Neuronal stem cell (in vitro differentiated cells): Measurements from ENCODE around the gene ESPN.

ENCODE experiments used
- DNase-seq: peaks from one replicate; pipeline ENCODE4 v3.0.0-alpha.2; 2013; ENCODE audit warnings: low spot score
- H2AFZ ChIP-seq: one replicate; pipeline ENCODE4 v1.6.1; 2013; ENCODE audit warnings: mild to moderate bottlenecking, low read length, inconsistent platforms
- H2AK5ac ChIP-seq: 2 replicates; pipeline ENCODE4 v1.6.1; 2013; ENCODE audit warnings: low read depth, mild to moderate bottlenecking, inconsistent platforms, low read length, moderate library complexity, mixed read lengths
- H2BK120ac ChIP-seq: 2 replicates; pipeline ENCODE4 v1.6.1; 2013; ENCODE audit warnings: low read depth, mild to moderate bottlenecking, inconsistent platforms, low read length, moderate library complexity, mixed read lengths
- H2BK12ac ChIP-seq: one replicate; pipeline ENCODE4 v1.6.1; 2013; ENCODE audit warnings: low read length, inconsistent platforms
- H2BK15ac ChIP-seq: 2 replicates; pipeline ENCODE4 v1.6.1; 2013; ENCODE audit warnings: mild to moderate bottlenecking, low read length, inconsistent platforms, mixed read lengths
- H2BK5ac ChIP-seq: one replicate; pipeline ENCODE4 v1.6.1; 2013; ENCODE audit warnings: inconsistent platforms, mild to moderate bottlenecking, low read length, moderate library complexity
- H3K14ac ChIP-seq: one replicate; pipeline ENCODE4 v1.6.1; 2013; ENCODE audit warnings: low read length, inconsistent platforms
- H3K18ac ChIP-seq: 2 replicates; pipeline ENCODE4 v1.6.1; 2013; ENCODE audit warnings: low read length, inconsistent platforms
- H3K23ac ChIP-seq: 2 replicates; pipeline ENCODE4 v1.6.1; 2013; ENCODE audit warnings: low read depth, mild to moderate bottlenecking, mixed read lengths, low read length, inconsistent platforms; ENCODE audit not compliant: poor library complexity
- H3K27ac ChIP-seq: replicated peaks from 3 replicates; pipeline ENCODE4 v1.5.1; 2013; ENCODE audit warnings: low read length, inconsistent platforms
- H3K27me3 ChIP-seq, 3 experiments: 2 replicates each; pipeline ENCODE4 v1.6.1; 2013; ENCODE audit warnings: low read length in 3 of 3, mild to moderate bottlenecking in 2 of 3, inconsistent platforms in 1 of 3, low read depth in 1 of 3, mixed read lengths in 1 of 3, moderate library complexity in 1 of 3; ENCODE audit not compliant: control insufficient read depth in 3 of 3, insufficient read depth in 3 of 3
- H3K36me3 ChIP-seq, 2 donors: replicated peaks in 1 of 2; 2 replicates each; pipeline ENCODE4 v1.6.1; 2013; ENCODE audit warnings: low read length in 2 of 2; ENCODE audit not compliant: control insufficient read depth in 2 of 2, insufficient read depth in 2 of 2
- H3K4ac ChIP-seq: 2 replicates; pipeline ENCODE4 v1.6.1; 2013; ENCODE audit warnings: inconsistent platforms, mild to moderate bottlenecking, low read length, moderate library complexity
- H3K4me1 ChIP-seq, 2 donors: 1 replicate in 1 of 2; 2 replicates in 1 of 2; pipeline ENCODE4 v1.6.1; 2013; ENCODE audit warnings: low read length in 2 of 2, low read depth in 1 of 2; ENCODE audit not compliant: control insufficient read depth in 2 of 2, insufficient read depth in 1 of 2
- H3K4me2 ChIP-seq: one replicate; pipeline ENCODE4 v1.6.1; 2013; ENCODE audit warnings: mild to moderate bottlenecking, low read length, inconsistent platforms; ENCODE audit not compliant: insufficient read depth, poor library complexity, severe bottlenecking
- H3K4me3 ChIP-seq, 2 donors: 2 replicates each; pipeline ENCODE4 v1.5.1; 2013; ENCODE audit warnings: low read length in 2 of 2, mild to moderate bottlenecking in 2 of 2, inconsistent platforms in 1 of 2, moderate library complexity in 1 of 2
- H3K79me1 ChIP-seq: one replicate; pipeline ENCODE4 v1.6.1; 2013; ENCODE audit warnings: low read depth, mild to moderate bottlenecking, inconsistent platforms, low read length, moderate library complexity
- H3K9ac ChIP-seq: one replicate; pipeline ENCODE4 v1.6.1; 2013; ENCODE audit warnings: mild to moderate bottlenecking, low read depth, low read length, inconsistent platforms; ENCODE audit not compliant: poor library complexity
- H3K9me3 ChIP-seq, 2 donors: replicated peaks in 1 of 2; 2 replicates each; pipeline versions ENCODE3 to v1.6.1; 2013; ENCODE audit warnings: low read length in 2 of 2, mild to moderate bottlenecking in 2 of 2, inconsistent platforms in 1 of 2, low read depth in 1 of 2, mixed read lengths in 1 of 2, moderate library complexity in 1 of 2; ENCODE audit not compliant: control insufficient read depth in 2 of 2, insufficient read depth in 1 of 2
- H4K8ac ChIP-seq: one replicate; pipeline ENCODE4 v1.6.1; 2013; ENCODE audit warnings: low read depth, mild to moderate bottlenecking, inconsistent platforms, low read length, moderate library complexity
- H4K91ac ChIP-seq: one replicate; pipeline ENCODE4 v1.6.1; 2013; ENCODE audit warnings: low read length, low read depth, mild to moderate bottlenecking, inconsistent platforms; ENCODE audit not compliant: poor library complexity
- WGBS, 2 donors: extraction: QIAGEN DNeasy Blood & Tissue Kit; methylation state at CpG; one replicate each; pipeline ENCODE4 v1.1.7; 2013; ENCODE audit warnings: missing lambda C conversion rate in 2 of 2, mixed read lengths in 1 of 2; ENCODE audit not compliant: insufficient read length in 2 of 2, insufficient replicate concordance in 1 of 2; ENCODE audit errors: extremely low coverage in 2 of 2; 5-methylcytosine and 5-hydroxymethylcytosine counted together

ESPN gene

GRCh38 chr1:6504887-6505286 is 80.3 kb downstream of the ESPN start:
- Histone ChIP-seq H3K4me2 (no peak overlapping the region), H3K36me3 (no peaks in the 10 kb centered on the region), H2BK5ac (peak overlapping the region; percentile 82), H4K91ac (no peak overlapping the region), H3K4me1 (peaks cover 0 to 28% of the 10 kb centered on the region in 2 donors), H3K14ac (no peak overlapping the region), H2BK15ac (no peak overlapping the region), H2AFZ (no peak overlapping the region), H3K4ac (peak overlapping the region; percentile 53), H3K9ac (no peak overlapping the region), H3K4me3 (no peak overlapping the region), H3K79me1 (no peaks in the 10 kb centered on the region), H2BK12ac (peak overlapping the region; percentile 68), H3K9me3 (no peaks in the 10 kb centered on the region), H3K23ac (no peak overlapping the region), H3K27me3 (peaks cover 0 to 19% (median 0%) of the 10 kb centered on the region in 3 experiments), H2AK5ac (peak overlapping the region; percentile 81), H3K18ac (peak overlapping the region; percentile 48), H4K8ac (no peak overlapping the region), H2BK120ac (no peak overlapping the region), H3K27ac (no peak overlapping the region)
- no peak for DNase-seq
- no CpG with 5 or more reads among the region's 15 CpGs for WGBS, 2 donors

- Histone ChIP-seq H3K18ac (peak overlapping the region; percentile 57), H2AFZ (peak overlapping the region; percentile 84), H2BK120ac (peak overlapping the region; percentile 91), H3K23ac (peak overlapping the region; percentile 97), H3K4ac (peak overlapping the region; percentile 53), H3K14ac (no peak overlapping the region), H3K4me1 (peaks cover 0 to 28% of the 10 kb centered on the region in 2 donors), H4K8ac (peak overlapping the region; percentile 65), H2BK15ac (no peak overlapping the region), H3K27me3 (peaks cover 0 to 14% (median 0%) of the 10 kb centered on the region in 3 experiments), H3K36me3 (no peaks in the 10 kb centered on the region), H2BK12ac (peak overlapping the region; percentile 41), H2AK5ac (peak overlapping the region; percentile 81), H3K4me2 (no peak overlapping the region), H3K4me3 (peak overlapping the region in 1 of 2 donors; percentile 20), H3K9ac (no peak overlapping the region), H3K27ac (no peak overlapping the region), H4K91ac (no peak overlapping the region), H3K9me3 (no peaks in the 10 kb centered on the region), H3K79me1 (no peaks in the 10 kb centered on the region), H2BK5ac (peak overlapping the region; percentile 82)
- no peak for DNase-seq
- WGBS, 2 donors = no CpG with 5 or more reads among the region's 31 CpGs
These were observed 81.0 kb downstream of the ESPN start for GRCh38 chr1:6505367-6506209.

- Histone ChIP-seq H3K36me3 (no peaks in the 10 kb centered on the region), H3K9ac (no peak overlapping the region), H3K27me3 (peaks cover 0 to 13% (median 0%) of the 10 kb centered on the region in 3 experiments), H2AK5ac (peak overlapping the region; percentile 81), H3K79me1 (no peaks in the 10 kb centered on the region), H4K8ac (no peak overlapping the region), H3K14ac (peak overlapping the region; percentile 2), H3K18ac (peak overlapping the region; percentile 74), H3K4me3 (no peak overlapping the region), H4K91ac (no peak overlapping the region), H3K4me2 (no peak overlapping the region), H3K23ac (peak overlapping the region; percentile 27), H3K27ac (no peak overlapping the region), H3K4ac (no peak overlapping the region), H2BK15ac (no peak overlapping the region), H2BK12ac (no peak overlapping the region), H3K9me3 (no peaks in the 10 kb centered on the region), H2AFZ (peak overlapping the region; percentile 84), H3K4me1 (peaks cover 0 to 29% of the 10 kb centered on the region in 2 donors), H2BK120ac (no peak overlapping the region), H2BK5ac (peak overlapping the region; percentile 75)
- no CpG with 5 or more reads among the region's 31 CpGs for WGBS, 2 donors
- no peak for DNase-seq
These were observed 81.8 kb downstream of the ESPN start for GRCh38 chr1:6506210-6507036.

GRCh38 chr1:6507037-6507428 is 82.5 kb downstream of the ESPN start:
- Histone ChIP-seq H3K23ac (no peak overlapping the region), H2BK5ac (no peak overlapping the region), H3K9ac (no peak overlapping the region), H2AK5ac (no peak overlapping the region), H4K8ac (no peak overlapping the region), H3K36me3 (no peaks in the 10 kb centered on the region), H4K91ac (no peak overlapping the region), H3K4me1 (peaks cover 0 to 31% of the 10 kb centered on the region in 2 donors), H2BK15ac (no peak overlapping the region), H3K79me1 (peaks cover under 1% of the 10 kb centered on the region), H2AFZ (peak overlapping the region; percentile 84), H3K4me3 (no peak overlapping the region), H3K9me3 (no peaks in the 10 kb centered on the region), H3K27me3 (peaks cover 0 to 10% (median 0%) of the 10 kb centered on the region in 3 experiments), H3K4ac (no peak overlapping the region), H3K18ac (no peak overlapping the region), H3K27ac (no peak overlapping the region), H3K14ac (no peak overlapping the region), H2BK12ac (no peak overlapping the region), H2BK120ac (no peak overlapping the region), H3K4me2 (no peak overlapping the region)
- DNase-seq = no peak
- no CpG with 5 or more reads among the region's 7 CpGs for WGBS, 2 donors
